ENCODE data around the gene SH3RF3. TPM values are rescaled to one million over a fixed set of nuclear protein-coding genes. Genes with fewer than 3 reads are reported as not detected.
"Not testable (repeated sequence)": the region's sequence is repeated elsewhere in the genome, so short reads cannot be mapped to it uniquely, and the experiment has no call there.

The SH3RF3 gene
- total RNA-seq, 1 donor from 2014 or later = 7.9 TPM

GRCh38 chr2:109157563-109158105, 28.6 kb downstream of the SH3RF3 start:
- Histone ChIP-seq H3K4me1 (peaks cover 34% of the 10 kb centered on the region), H3K36me3 (no peaks in the 10 kb centered on the region), H3K4me3 (no peak overlapping the region), H3K27ac (replicated peaks) (no peak overlapping the region), H3K27me3 (ENCODE audit: low read depth) (no peaks in the 10 kb centered on the region), H3K9me3 (replicated peaks) (no peaks in the 10 kb centered on the region)
- no peak for TF ChIP-seq CTCF (IDR thresholded peaks at IDR 0.05; ENCODE audit: borderline replicate concordance)
- no peak for DNase-seq
- intact Hi-C loops (cut with micrococcal nuclease) = no loop called here

GRCh38 chr2:109158237-109158636, 29.2 kb downstream of the SH3RF3 start:
- intact Hi-C loops (cut with micrococcal nuclease) = no loop called here
- no peaks in the 10 kb centered on the region for H3K27me3 ChIP-seq (ENCODE audit: low read depth)
- H3K9me3 ChIP-seq (replicated peaks) = no peaks in the 10 kb centered on the region
- H3K4me1 ChIP-seq = peaks cover 39% of the 10 kb centered on the region
- no peak overlapping the region for H3K27ac ChIP-seq (replicated peaks)
- no peak overlapping the region for H3K4me3 ChIP-seq
- no peak for TF ChIP-seq CTCF (IDR thresholded peaks at IDR 0.05; ENCODE audit: borderline replicate concordance)
- DNase-seq = no peak
- H3K36me3 ChIP-seq = no peaks in the 10 kb centered on the region

GRCh38 chr2:109159096-109159495, 30.1 kb downstream of the SH3RF3 start:
- H3K4me1 ChIP-seq = peaks cover 46% of the 10 kb centered on the region
- no peaks in the 10 kb centered on the region for H3K36me3 ChIP-seq
- no peaks in the 10 kb centered on the region for H3K27me3 ChIP-seq (ENCODE audit: low read depth)
- no peak for TF ChIP-seq CTCF (IDR thresholded peaks at IDR 0.05; ENCODE audit: borderline replicate concordance)
- DNase-seq = no peak
- no peak overlapping the region for H3K4me3 ChIP-seq
- no peak overlapping the region for H3K27ac ChIP-seq (replicated peaks)
- intact Hi-C loops (cut with micrococcal nuclease) = no loop called here
- no peaks in the 10 kb centered on the region for H3K9me3 ChIP-seq (replicated peaks)

GRCh38 chr2:109160714-109161440, 31.9 kb downstream of the SH3RF3 start:
- Histone ChIP-seq H3K9me3 (replicated peaks) (no peaks in the 10 kb centered on the region), H3K36me3 (no peaks in the 10 kb centered on the region), H3K27me3 (ENCODE audit: low read depth) (no peaks in the 10 kb centered on the region), H3K4me3 (no peak overlapping the region), H3K27ac (replicated peaks) (no peak overlapping the region), H3K4me1 (peaks cover 48% of the 10 kb centered on the region)
- DNase-seq = no peak
- intact Hi-C loops (cut with micrococcal nuclease) = no loop called here
- no peak for TF ChIP-seq CTCF (IDR thresholded peaks at IDR 0.05; ENCODE audit: borderline replicate concordance)

GRCh38 chr2:109162367-109162766, 33.4 kb downstream of the SH3RF3 start:
- intact Hi-C loops (cut with micrococcal nuclease); H3K9me3 ChIP-seq (replicated peaks): not testable (repeated sequence)

GRCh38 chr2:109162999-109163398, 34.0 kb downstream of the SH3RF3 start:
- intact Hi-C loops (cut with micrococcal nuclease) = no loop called here
- H3K36me3 ChIP-seq = no peaks in the 10 kb centered on the region
- H3K27me3 ChIP-seq (ENCODE audit: low read depth) = no peaks in the 10 kb centered on the region
- H3K4me3 ChIP-seq = no peak overlapping the region
- peak; percentile 50 for TF ChIP-seq CTCF (IDR thresholded peaks at IDR 0.05; ENCODE audit: borderline replicate concordance)
- no peaks in the 10 kb centered on the region for H3K9me3 ChIP-seq (replicated peaks)
- peaks cover 50% of the 10 kb centered on the region for H3K4me1 ChIP-seq
- peak overlapping the region; percentile 10 for H3K27ac ChIP-seq (replicated peaks)
- DNase-seq = peak; percentile 64

More at GRCh38 chr2:109162367-109162766, 33.4 kb downstream of the SH3RF3 start:
- not testable (repeated sequence) for DNase-seq; H3K36me3 ChIP-seq; H3K27ac ChIP-seq (replicated peaks); H3K27me3 ChIP-seq (ENCODE audit: low read depth); H3K4me3 ChIP-seq
- peaks cover 50% of the 10 kb centered on the region for H3K4me1 ChIP-seq

All from left ventricle myocardium inferior (tissue), 1 donor.